GM18499 (cell line): ENCODE data around the gene STOX2.
"Not testable (repeated sequence)": the region's sequence is repeated elsewhere in the genome, so short reads cannot be mapped to it uniquely, and the experiment has no call there.

Experiments used
- ATAC-seq: cut with Tn5 transposase; IDR thresholded peaks from one replicate; pipeline ENCODE4 v1.9.1; 2021; ENCODE audit warnings: moderate number of reproducible peaks; ENCODE audit not compliant: insufficient read depth, unreplicated experiment

The STOX2 gene

GRCh38 chr4:184016759-184017668 is 111.9 kb downstream of the STOX2 start:
- no peak for ATAC-seq

GRCh38 chr4:184019076-184019475 is 114.0 kb downstream of the STOX2 start:
- no peak for ATAC-seq

- ATAC-seq, result no peak
Measured at GRCh38 chr4:184019667-184020623, 114.8 kb downstream of the STOX2 start.

GRCh38 chr4:184021389-184021788 is 116.3 kb downstream of the STOX2 start:
- ATAC-seq, result no peak

- no peak for ATAC-seq
Measured at GRCh38 chr4:184022679-184023383, 117.7 kb downstream of the STOX2 start.

- ATAC-seq, result no peak
Measured at GRCh38 chr4:184024637-184025036, 119.5 kb downstream of the STOX2 start.

GRCh38 chr4:184028561-184029374 is 123.7 kb downstream of the STOX2 start:
- ATAC-seq, result no peak

- ATAC-seq, result no peak
Measured at GRCh38 chr4:184030036-184030435, 124.9 kb downstream of the STOX2 start.

GRCh38 chr4:184030764-184031163 is 125.7 kb downstream of the STOX2 start:
- ATAC-seq, result no peak

- no peak for ATAC-seq
Measured at GRCh38 chr4:184032091-184032490, 127.0 kb downstream of the STOX2 start.

- ATAC-seq, result no peak
Measured at GRCh38 chr4:184039963-184040383, 134.9 kb downstream of the STOX2 start.

- ATAC-seq, result no peak
Measured at GRCh38 chr4:184041156-184041555, 136.0 kb downstream of the STOX2 start.

- ATAC-seq, result no peak
Measured at GRCh38 chr4:184046148-184046547, 141.0 kb downstream of the STOX2 start.

- not testable (repeated sequence) for ATAC-seq
Measured at GRCh38 chr4:184051262-184051661, 146.2 kb downstream of the STOX2 start.

GRCh38 chr4:184052616-184053015 is 147.5 kb downstream of the STOX2 start:
- no peak for ATAC-seq

GRCh38 chr4:184053434-184053833 is 148.3 kb downstream of the STOX2 start:
- no peak for ATAC-seq

GRCh38 chr4:184056877-184057276 is 151.8 kb downstream of the STOX2 start:
- no peak for ATAC-seq

- no peak for ATAC-seq
Measured at GRCh38 chr4:184058026-184058425, 152.9 kb downstream of the STOX2 start.

GRCh38 chr4:184059099-184059498 is 154.0 kb downstream of the STOX2 start:
- ATAC-seq, result no peak
